K562 (cell line): ENCODE results near the gene BEST1. TPM values are rescaled to one million over a fixed set of nuclear protein-coding genes. Genes with fewer than 3 reads are reported as not detected.
A peak's percentile ranks its signal among the peaks of the same experiment; 100 is the strongest.

Experiments used
- ATAC-seq: fragments of 200-7000 bp; cut with Tn5 transposase; 3 replicates; pipeline ENCODE4 v1.9.1; 2020; ENCODE audit warnings: moderate library complexity
- BruUV-seq: library from RNA; stranded (reverse); fragments of 400-500 nt; replicated peaks from 2 replicates; lab custom pipeline; 2021; lab: Mats Ljungman, UMichigan
- CTCF ChIA-PET: fragments of 300-600 bp; formaldehyde crosslinking; extraction: SDS; loops from one replicate; lab custom pipeline; 2021; ENCODE audit warnings: low intra/inter-chr PET ratio; lab: Yijun Ruan, JAX
- POLR2A ChIA-PET: fragments of 300-600, 350-650 bp; sonication (Branson Sonifier 250); formaldehyde crosslinking; extraction: SDS; loops from one replicate; lab custom pipeline; 2021; ENCODE audit warnings: antibody characterized with exemption, inconsistent platforms; lab: Yijun Ruan, JAX
- DNase-seq, 4 experiments: peaks; one replicate each; pipeline versions ENCODE4 v3.0.0 to v3.0.0-alpha.2; 2011 to 2018; ENCODE audit warnings: low spot score in 3 of 4, mixed read lengths in 3 of 4; ENCODE audit errors: extremely low read depth in 1 of 4
- FAIRE-seq: peaks from 2 replicates; lab custom pipeline; 2011; peaks lifted over from hg19 to GRCh38; lab: Jason Lieb, UNC
- H2AFZ ChIP-seq: 2 replicates; pipeline ENCODE4 v1.6.0; 2011; ENCODE audit warnings: low read depth, low read length, control low read depth, inconsistent platforms
- H3K27ac ChIP-seq: fragments of 200-600 bp; 3 replicates; pipeline ENCODE4 v1.8.0; 2011; ENCODE audit warnings: low read depth, mild to moderate bottlenecking, control low read depth, inconsistent platforms, low read length, moderate library complexity, mixed read lengths; ENCODE audit errors: extremely low read depth
- H3K27me3 ChIP-seq, 2 experiments: fragments of 300-600 bp in 1 of 2; 2 replicates in 1 of 2; 3 replicates in 1 of 2; pipeline versions ENCODE4 v1.6.0 to v1.8.0; 2011; ENCODE audit warnings: inconsistent platforms in 2 of 2, low read length in 2 of 2, mild to moderate bottlenecking in 1 of 2, mixed read lengths in 1 of 2, moderate library complexity in 1 of 2; ENCODE audit not compliant: control insufficient read depth in 2 of 2, insufficient read depth in 2 of 2
- H3K36me3 ChIP-seq: fragments of 300-600 bp; 3 replicates; pipeline ENCODE4 v1.8.0; 2011; ENCODE audit warnings: mild to moderate bottlenecking, low read length, inconsistent platforms; ENCODE audit not compliant: control insufficient read depth, insufficient read depth
- H3K4me1 ChIP-seq, 2 experiments: fragments of 200-600 bp in 1 of 2; replicated peaks in 1 of 2; 2 replicates in 1 of 2; 3 replicates in 1 of 2; pipeline versions ENCODE4 v1.5.1 to v1.8.0; 2011; ENCODE audit warnings: inconsistent platforms in 2 of 2, low read length in 2 of 2, mild to moderate bottlenecking in 1 of 2, mixed read lengths in 1 of 2, moderate library complexity in 1 of 2; ENCODE audit not compliant: control insufficient read depth in 2 of 2, insufficient read depth in 2 of 2
- H3K4me2 ChIP-seq: 2 replicates; pipeline ENCODE4 v1.6.1; 2011; ENCODE audit warnings: low read length, control low read depth, inconsistent platforms, mixed read lengths; ENCODE audit not compliant: insufficient read depth
- H3K4me3 ChIP-seq: fragments of 200-600 bp; sonication (generic), shearing (Covaris generic); 2 replicates; pipeline ENCODE4 v1.5.1; 2016; ENCODE audit warnings: control low read depth, inconsistent platforms
- H3K79me2 ChIP-seq: fragments of 200-600 bp; 3 replicates; pipeline ENCODE4 v1.8.0; 2011; ENCODE audit warnings: low read length, inconsistent platforms; ENCODE audit not compliant: control insufficient read depth, insufficient read depth
- H3K9ac ChIP-seq, 2 experiments: 2 replicates each; pipeline versions ENCODE4 v1.6.0 to v1.6.1; 2011; ENCODE audit warnings: low read depth in 2 of 2, low read length in 2 of 2, control low read depth in 1 of 2, inconsistent platforms in 1 of 2, mild to moderate bottlenecking in 1 of 2, mixed read lengths in 1 of 2; ENCODE audit not compliant: insufficient read depth in 1 of 2
- H3K9me1 ChIP-seq: one replicate; pipeline ENCODE4 v1.6.0; 2011; ENCODE audit warnings: inconsistent platforms, mild to moderate bottlenecking, low read length, moderate library complexity; ENCODE audit not compliant: control insufficient read depth, insufficient read depth
- H3K9me3 ChIP-seq: replicated peaks from 2 replicates; pipeline ENCODE4 v1.5.1; 2011; ENCODE audit warnings: low read depth, low read length, inconsistent platforms; ENCODE audit not compliant: control insufficient read depth, insufficient read depth
- H4K20me1 ChIP-seq: replicated peaks from 2 replicates; pipeline ENCODE4 v1.6.1; 2011; ENCODE audit warnings: low read length, inconsistent platforms, mixed read lengths; ENCODE audit not compliant: control insufficient read depth, insufficient read depth
- MEIS2 ChIP-seq: fragments of 450-650 bp; IDR thresholded peaks from 2 replicates; pipeline ENCODE4 v1.6.1; 2014; ENCODE audit warnings: mild to moderate bottlenecking; ENCODE audit not compliant: partially characterized antibody
- POLR2G ChIP-seq: fragments of 200-400 bp; formaldehyde crosslinking; IDR thresholded peaks from 2 replicates; pipeline ENCODE4 v1.6.1; 2017; ENCODE audit warnings: low read depth, mild to moderate bottlenecking, antibody characterized with exemption, low read length, moderate library complexity
- PRDM10 ChIP-seq: fragments of 450-650 bp; IDR thresholded peaks from 2 replicates; pipeline ENCODE4 v1.6.1; 2018; ENCODE audit not compliant: partially characterized antibody
- SRF ChIP-seq, 2 experiments: fragments of 250-450, 450-650 bp in 1 of 2; sonication (Bioruptor Pico) in 1 of 2; sonication (generic) in 1 of 2; formaldehyde crosslinking; IDR thresholded peaks; 2 replicates each; pipeline versions ENCODE4 v1.5.0 to v1.5.1; 2020 to 2022; ENCODE audit warnings: mild to moderate bottlenecking in 1 of 2, missing genetic modification reagents in 1 of 2
- ZNF282 ChIP-seq: sonication (generic); formaldehyde crosslinking; IDR thresholded peaks from 2 replicates; pipeline ENCODE4 v1.8.1; 2023; ENCODE audit warnings: missing genetic modification reagents
- WGBS: fragments of 100-300 bp; shearing (Covaris generic); methylation state at CpG from one replicate; pipeline ENCODE4 v1.1.6; 2016; ENCODE audit warnings: low coverage, mixed read lengths; ENCODE audit not compliant: insufficient coverage; ENCODE audit errors: missing lambda C conversion rate; 5-methylcytosine and 5-hydroxymethylcytosine counted together
- in situ Hi-C: fragments of 300-500 bp; cut with MboI; formaldehyde crosslinking; loops from 4 replicates; pipeline ENCODE4 v1.15.0; 2018; ENCODE audit warnings: inconsistent platforms, mixed read lengths
- intact Hi-C: fragments of 100-400 bp; cut with micrococcal nuclease; formaldehyde crosslinking; loops from 2 replicates; pipeline ENCODE4 v1.14.2; 2022
- polyA plus RNA-seq, 8 experiments: library from polyadenylated mRNA; depleted of rRNA in 4 of 8; stranded (reverse) in 5 of 8; unstranded in 3 of 8; fragments of >200 nt; fragmentation: Nextera tagmentation in 2 of 8; fragmentation: Illumina TruSeq in 1 of 8; extraction: Ambion mirVana in 2 of 8; extraction: Trizol in 1 of 8; gene quantifications; 2 replicates each; pipeline versions ENCODE4 v1.2.1 to v1.2.3, GENCODE V29; 2011 to 2014; ENCODE audit warnings: inconsistent platforms in 1 of 8, missing spikeins in 1 of 8
- total RNA-seq, 7 experiments: library from RNA; depleted of rRNA in 6 of 7; stranded (reverse); fragments of >200 nt in 6 of 7; fragmentation: Illumina TruSeq in 2 of 7; extraction: Trizol in 2 of 7; gene quantifications; 2 replicates each; pipeline versions ENCODE4 v1.2.1 to v1.2.3, GENCODE V29; 2011 to 2021; ENCODE audit warnings: low replicate concordance in 1 of 7

BEST1 gene
- total and polyA plus RNA-seq, 9 of the 15 experiments (the other 6 are each of a cell fraction or from before 2014, with no cell fraction given), result 0.07 to 1.3 (median 0.40) TPM

- in situ Hi-C loops, result no loop called here
- ChIA-PET CTCF (no interaction called here), POLR2A (interaction anchor here (0.6 to 10.7 kb wide), 4 partner anchors 60 to 123 kb away, joined by 3 to 109 read pairs (median 4); partner anchors contain the start of gene FTH1)
- no peak for FAIRE-seq
- peaks cover 10% of the 10 kb centered on the region for H3K9me1 ChIP-seq
- H2AFZ ChIP-seq, result no peak overlapping the region
- peaks cover 69% of the 10 kb centered on the region; the same call in 2 of the 3 replicates for H3K36me3 ChIP-seq
- peaks cover 13% of the 10 kb centered on the region; the same call in 1 of the 2 replicates for H4K20me1 ChIP-seq
- WGBS, result 87% methylated on average over 11 of the region's 14 CpGs
- H3K79me2 ChIP-seq, result peaks cover 26% of the 10 kb centered on the region
- no peaks in the 10 kb centered on the region for H3K9me3 ChIP-seq
- no peak for ATAC-seq
- intact Hi-C loops, result no loop called here
- H3K4me3 ChIP-seq, result no peak overlapping the region
- no peak overlapping the region for H3K4me2 ChIP-seq
- no peak overlapping the region for H3K27ac ChIP-seq
- H3K9ac ChIP-seq, result peak overlapping the region in 1 of 2 experiments; percentile 66; a peak in 2 of 4 replicates
- TF ChIP-seq SRF (CRISPR knock-in tag; IDR thresholded peaks at IDR 0.05) (no peak), MEIS2 (peak; percentile 27), POLR2G (0 out of 2 replicates have a peak, but pooled peaks have one; percentile 19)
- TF ChIP-seq, all 486 proteins: peak for 2
- no TSS peak for BruUV-seq
- Histone ChIP-seq H3K4me1 (peaks cover 14 to 51% of the 10 kb centered on the region in 2 experiments), H3K27me3 (no peaks in the 10 kb centered on the region)
- DNase-seq, result no peak
These were observed 44.2 kb upstream of the BEST1 start for GRCh38 chr11:61905801-61906521.

DNA sequence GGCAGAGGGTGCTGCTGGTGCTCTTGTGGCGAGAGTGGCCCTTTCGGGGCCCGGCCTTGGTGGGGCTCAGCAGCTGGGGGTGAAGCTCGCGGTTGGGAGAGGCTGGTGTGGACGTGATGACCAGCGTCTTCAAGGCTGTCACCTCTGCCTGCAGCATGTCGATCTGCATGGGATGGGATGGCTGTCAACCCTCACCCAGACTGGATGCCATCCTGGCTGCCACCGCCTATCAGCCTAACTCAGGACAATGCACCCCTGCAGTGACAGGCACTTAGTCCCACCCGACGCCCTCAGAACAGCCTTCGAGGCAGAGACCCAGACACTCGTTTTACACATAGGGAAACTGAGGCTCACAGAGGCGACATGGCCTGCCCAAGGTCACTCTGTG is 43.6 kb upstream of the BEST1 start:
- in situ Hi-C loops (no loop called here), intact Hi-C loops (no loop called here)
- FAIRE-seq, result no peak
- no peak for DNase-seq
- Histone ChIP-seq H3K4me2 (no peak overlapping the region), H3K27me3 (no peaks in the 10 kb centered on the region), H3K79me2 (peaks cover 30% of the 10 kb centered on the region), H4K20me1 (peaks cover 19% of the 10 kb centered on the region; the same call in 1 of the 2 replicates), H3K9ac (peak overlapping the region in 1 of 2 experiments; percentile 46; a peak in 1 of 4 replicates), H3K9me3 (no peaks in the 10 kb centered on the region), H3K4me1 (peaks cover 14 to 51% of the 10 kb centered on the region in 2 experiments), H3K4me3 (no peak overlapping the region), H3K9me1 (peaks cover 10% of the 10 kb centered on the region), H3K27ac (no peak overlapping the region), H3K36me3 (peaks cover 65% of the 10 kb centered on the region; the same call in 2 of the 3 replicates), H2AFZ (no peak overlapping the region)
- no peak for ATAC-seq
- CTCF ChIA-PET, result no interaction called here
- BruUV-seq, result no TSS peak
- POLR2A ChIA-PET, result interaction anchor here (0.6 to 1.1 kb wide), 3 partner anchors 13 to 124 kb away, joined by 4 to 6 read pairs (median 4); no protein-coding TSS in a partner anchor
- no peak for TF ChIP-seq ZNF282 (CRISPR knock-in tag)
- peak; percentile 91 for TF ChIP-seq PRDM10
- WGBS, result 82% methylated on average over 14 of the region's 14 CpGs
